HG02678 (cell line): ENCODE results near the gene PRRC2B.
"Not testable (repeated sequence)": the region's sequence is repeated elsewhere in the genome, so short reads cannot be mapped to it uniquely, and the experiment has no call there.

ENCODE experiments used
- ATAC-seq: cut with Tn5 transposase; IDR thresholded peaks from one replicate; pipeline ENCODE4 v1.9.1; 2021; ENCODE audit warnings: mild to moderate bottlenecking, moderate library complexity; ENCODE audit not compliant: unreplicated experiment

Gene PRRC2B

DNA sequence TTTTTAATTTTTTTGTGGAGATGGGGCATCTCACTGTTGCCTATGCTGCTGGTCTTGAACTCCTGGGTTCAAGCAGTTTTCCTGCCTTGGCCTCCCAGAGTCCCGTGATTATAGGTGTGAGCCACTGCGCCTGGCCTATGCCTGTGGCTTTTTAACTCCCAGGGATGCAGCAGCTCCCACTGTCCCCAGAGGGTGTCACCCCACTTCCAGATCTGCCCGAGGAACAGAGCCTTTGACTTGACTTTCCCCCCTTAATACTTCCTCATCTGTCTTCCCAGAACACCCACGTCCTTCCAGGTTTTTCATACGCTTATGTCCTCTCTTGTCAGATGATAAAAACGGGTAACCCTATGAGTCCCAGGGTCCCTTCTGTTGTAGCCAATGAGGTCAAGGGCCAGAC, 7.6 kb upstream of the PRRC2B start:
- ATAC-seq: no peak

DNA sequence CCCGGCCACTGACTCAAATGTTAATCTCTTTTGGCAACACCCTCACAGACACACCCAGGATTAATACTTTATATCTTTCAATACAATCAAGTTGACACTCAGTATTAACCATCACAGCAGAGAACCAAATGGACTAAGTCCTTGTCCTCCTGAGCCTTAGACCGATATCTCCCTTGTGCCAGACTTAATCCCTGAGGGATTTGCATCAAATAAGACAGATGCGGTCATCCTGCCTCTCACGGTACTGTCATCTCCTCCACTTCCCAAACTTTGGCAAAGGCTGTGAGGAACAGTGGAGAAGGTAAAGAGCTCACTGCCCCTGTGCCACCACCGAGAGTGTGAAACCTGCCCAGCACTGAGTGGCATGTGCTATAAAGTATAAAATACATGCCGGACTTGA, 6.5 kb upstream of the PRRC2B start:
- no peak for ATAC-seq

- no peak for ATAC-seq
These were observed 2.9 kb upstream of the PRRC2B start for GRCh38 chr9:131391020-131391419.

DNA sequence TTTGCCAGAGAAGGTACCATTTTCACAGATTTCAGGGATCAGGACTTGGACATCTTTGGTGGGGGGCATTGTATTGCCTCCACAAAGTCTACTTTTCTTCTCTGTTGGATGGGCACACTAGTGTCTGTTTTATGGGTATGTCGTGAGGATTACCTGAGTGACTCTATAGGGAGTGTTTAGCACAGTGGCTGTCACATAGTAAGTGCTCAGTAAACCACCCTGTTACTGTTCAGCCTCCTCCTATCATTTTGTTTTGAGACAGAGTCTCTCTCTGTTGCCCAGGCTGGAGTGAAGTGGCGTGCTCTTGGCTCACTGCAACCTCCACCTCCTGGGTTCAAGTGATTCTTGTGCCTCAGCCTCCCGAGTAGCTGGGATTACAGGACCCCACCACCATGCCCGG, 2.4 kb upstream of the PRRC2B start:
- no peak for ATAC-seq

DNA sequence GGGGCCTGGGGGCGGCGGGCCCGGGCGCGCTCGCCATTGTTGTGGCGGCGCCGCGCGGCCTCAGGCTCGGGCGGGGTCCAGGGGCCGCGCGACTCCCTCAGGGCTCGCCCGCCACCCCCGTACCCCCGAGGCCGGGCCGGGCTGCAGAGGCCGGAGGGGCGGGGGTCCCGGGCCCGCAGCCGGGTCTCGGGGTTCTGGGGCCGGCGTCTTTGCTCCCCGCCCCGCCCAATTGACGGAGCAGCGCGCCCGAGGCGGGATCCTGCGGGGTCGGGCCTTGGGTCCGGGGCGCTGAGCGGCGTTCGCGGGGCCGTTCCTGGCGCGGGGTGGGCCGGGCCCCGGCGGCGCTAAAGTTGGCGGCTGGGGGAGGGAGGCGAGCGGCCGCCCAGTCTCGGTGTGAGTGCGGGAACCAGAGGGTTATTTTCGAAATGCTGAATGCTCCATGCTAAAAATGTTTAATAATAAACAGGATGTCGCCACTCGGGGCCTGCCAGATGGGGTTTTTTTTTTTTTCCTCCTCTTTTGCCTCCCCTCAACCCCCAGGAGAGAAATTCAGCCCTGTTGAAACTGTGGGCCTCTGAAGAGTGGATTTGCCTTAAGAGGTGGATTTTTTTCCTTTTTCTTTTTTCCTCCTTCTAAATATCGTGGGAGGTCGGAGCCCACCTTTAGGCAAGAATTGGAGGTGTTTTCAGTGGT, 724 bp downstream of the PRRC2B start:
- peak; percentile 35 for ATAC-seq

GRCh38 chr9:131395157-131396098, 1.5 kb downstream of the PRRC2B start:
- ATAC-seq: no peak

GRCh38 chr9:131396099-131396479, 2.2 kb downstream of the PRRC2B start:
- not testable (repeated sequence) for ATAC-seq

- no peak for ATAC-seq
These were observed 2.7 kb downstream of the PRRC2B start for GRCh38 chr9:131396626-131397025.

DNA sequence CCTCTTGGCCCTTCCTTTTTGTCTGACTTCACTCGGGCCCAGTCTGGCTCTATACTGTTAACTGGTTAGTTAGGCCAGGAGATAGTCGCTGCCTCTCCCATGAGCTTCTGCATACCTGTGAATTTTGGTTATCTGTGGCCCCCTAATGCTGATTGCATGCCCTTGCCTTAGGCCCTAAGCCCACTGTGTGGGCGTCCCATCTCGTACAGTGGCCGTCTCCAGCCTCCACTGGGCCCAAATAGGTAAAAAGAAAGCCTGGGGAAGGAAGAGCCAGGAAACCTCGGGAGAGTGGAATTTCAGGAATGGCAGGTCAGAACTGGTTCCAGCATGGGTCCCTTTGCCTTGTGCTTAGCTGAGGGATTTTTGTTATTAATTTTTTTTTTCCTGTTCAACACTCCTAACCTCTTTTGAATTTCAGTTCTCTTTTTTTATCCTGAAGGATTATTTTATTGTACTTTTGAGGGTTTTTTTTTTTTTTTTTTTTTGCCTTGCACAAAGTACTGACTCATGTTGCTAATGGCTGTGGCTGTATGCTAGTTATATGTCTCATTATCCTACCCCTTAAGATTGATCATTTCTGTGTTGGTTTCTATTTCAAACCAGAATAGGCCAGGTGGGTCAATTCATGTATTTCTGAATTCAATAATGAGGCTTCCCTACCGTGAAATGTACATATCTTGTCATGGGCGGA, 3.4 kb downstream of the PRRC2B start:
- ATAC-seq: no peak

GRCh38 chr9:131398204-131398603, 4.3 kb downstream of the PRRC2B start:
- ATAC-seq: no peak

GRCh38 chr9:131399972-131400371, 6.1 kb downstream of the PRRC2B start:
- ATAC-seq: no peak

DNA sequence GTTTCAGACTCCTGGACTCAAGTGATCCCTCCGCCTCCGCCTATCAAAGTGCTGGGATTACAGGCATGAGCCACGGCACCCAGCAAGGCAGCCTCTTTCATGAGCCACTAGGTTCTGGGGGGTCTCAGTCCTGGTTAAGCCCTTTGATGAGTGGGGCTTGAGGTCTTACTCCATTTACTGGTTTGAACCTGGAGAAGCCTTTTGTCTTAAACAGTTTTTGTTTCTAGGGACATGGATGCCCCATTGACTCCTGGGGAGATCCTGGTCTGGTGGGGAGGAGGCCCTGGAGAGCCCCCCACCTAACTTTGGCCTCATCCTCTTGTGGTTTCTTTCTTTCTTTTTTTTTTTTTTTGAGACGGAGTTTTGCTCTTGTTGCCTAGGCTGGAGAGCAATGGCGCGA, 6.7 kb downstream of the PRRC2B start:
- ATAC-seq: no peak

DNA sequence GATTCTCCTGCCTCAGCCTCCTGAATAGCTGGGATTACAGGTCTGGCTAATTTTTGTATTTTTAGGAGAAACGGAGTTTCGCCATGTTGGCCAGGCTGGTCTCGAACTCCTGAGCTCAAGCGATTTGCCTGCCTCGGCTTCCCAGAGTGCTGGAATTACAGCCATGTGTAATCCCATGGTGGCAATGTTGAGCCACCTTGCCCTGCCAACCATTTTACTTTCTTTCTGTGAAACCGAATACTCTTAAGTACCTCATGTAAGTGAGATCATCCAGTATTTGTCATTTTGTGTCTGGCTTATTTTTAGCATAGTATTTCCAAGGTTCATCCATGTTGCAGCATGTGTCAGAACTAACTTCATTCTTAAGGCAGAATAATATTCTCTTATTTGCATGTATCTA, 8.2 kb downstream of the PRRC2B start:
- no peak for ATAC-seq

GRCh38 chr9:131402738-131403492, 9.0 kb downstream of the PRRC2B start:
- ATAC-seq: no peak

DNA sequence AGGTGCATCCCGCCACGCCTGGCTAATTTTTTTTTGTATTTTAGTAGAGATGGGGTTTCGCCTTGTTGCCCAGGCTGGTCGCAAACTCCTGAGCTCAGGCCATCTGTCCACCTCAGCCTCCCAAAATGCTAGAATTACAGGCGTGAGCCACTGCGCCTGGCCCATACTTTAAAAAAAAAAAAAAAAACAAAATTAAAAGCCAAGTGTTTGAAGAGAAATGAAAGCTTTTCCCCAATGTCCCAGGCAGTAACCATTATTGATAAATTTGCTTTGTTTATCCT, 9.5 kb downstream of the PRRC2B start:
- no peak for ATAC-seq

GRCh38 chr9:131404581-131404980, 10.7 kb downstream of the PRRC2B start:
- no peak for ATAC-seq

- no peak for ATAC-seq
These were observed 11.1 kb downstream of the PRRC2B start for GRCh38 chr9:131404987-131405386.

- ATAC-seq: no peak
These were observed 11.5 kb downstream of the PRRC2B start for GRCh38 chr9:131405428-131405827.

GRCh38 chr9:131405858-131406537, 12.1 kb downstream of the PRRC2B start:
- ATAC-seq: no peak

DNA sequence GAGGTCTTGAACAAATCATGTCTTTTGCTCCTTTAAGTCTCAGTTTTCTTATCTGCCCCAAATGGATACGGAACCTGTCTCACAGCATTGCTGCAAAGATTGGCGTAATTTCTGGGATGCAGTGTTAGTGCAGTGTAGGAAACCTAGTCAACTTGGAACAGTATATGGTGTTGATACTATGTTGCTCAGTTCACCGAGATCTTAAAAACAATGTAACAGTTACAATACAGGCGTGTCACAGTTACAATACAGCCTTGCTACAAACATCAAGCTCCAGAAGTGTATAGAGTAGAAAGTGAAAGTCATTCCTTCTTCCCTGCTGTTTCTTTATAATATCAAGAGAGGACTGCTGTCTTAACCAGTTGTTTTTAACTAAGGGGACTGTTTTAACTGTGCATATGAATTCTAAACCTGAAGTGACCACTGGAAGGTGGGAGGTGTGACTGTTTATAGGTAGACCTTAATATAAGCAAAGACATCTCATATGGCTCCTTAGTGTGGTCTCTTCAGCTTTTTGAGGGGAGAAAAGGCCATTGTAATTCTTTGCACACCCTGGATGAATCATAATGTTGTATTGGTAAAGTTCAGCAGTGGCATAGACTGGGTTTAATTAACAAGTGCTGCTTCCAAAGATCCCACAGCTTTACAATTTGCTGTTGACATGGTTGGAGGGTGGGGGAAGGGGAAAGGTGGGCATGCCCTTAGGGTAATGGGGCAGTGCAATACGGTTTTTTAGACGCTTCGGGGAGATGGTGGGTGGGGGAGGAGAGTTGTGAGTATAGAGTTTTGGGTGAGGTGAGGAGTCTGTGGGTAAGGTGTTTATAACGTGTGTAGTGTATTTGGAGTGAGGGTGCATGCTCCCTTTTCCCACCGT, 12.9 kb downstream of the PRRC2B start:
- no peak for ATAC-seq
